ENCODE measurements around the gene CYP2S1. TPM values are rescaled to one million over a fixed set of nuclear protein-coding genes. Genes with fewer than 3 reads are reported as not detected.
"Not testable (repeated sequence)": the region's sequence is repeated elsewhere in the genome, so short reads cannot be mapped to it uniquely, and the experiment has no call there.

Gene CYP2S1
- polyA plus RNA-seq, 1 donor = 0.52 TPM

GRCh38 chr19:41225238-41226052 lies 32.4 kb downstream of the CYP2S1 start:
- DNase-seq = peak; percentile 61

DNA sequence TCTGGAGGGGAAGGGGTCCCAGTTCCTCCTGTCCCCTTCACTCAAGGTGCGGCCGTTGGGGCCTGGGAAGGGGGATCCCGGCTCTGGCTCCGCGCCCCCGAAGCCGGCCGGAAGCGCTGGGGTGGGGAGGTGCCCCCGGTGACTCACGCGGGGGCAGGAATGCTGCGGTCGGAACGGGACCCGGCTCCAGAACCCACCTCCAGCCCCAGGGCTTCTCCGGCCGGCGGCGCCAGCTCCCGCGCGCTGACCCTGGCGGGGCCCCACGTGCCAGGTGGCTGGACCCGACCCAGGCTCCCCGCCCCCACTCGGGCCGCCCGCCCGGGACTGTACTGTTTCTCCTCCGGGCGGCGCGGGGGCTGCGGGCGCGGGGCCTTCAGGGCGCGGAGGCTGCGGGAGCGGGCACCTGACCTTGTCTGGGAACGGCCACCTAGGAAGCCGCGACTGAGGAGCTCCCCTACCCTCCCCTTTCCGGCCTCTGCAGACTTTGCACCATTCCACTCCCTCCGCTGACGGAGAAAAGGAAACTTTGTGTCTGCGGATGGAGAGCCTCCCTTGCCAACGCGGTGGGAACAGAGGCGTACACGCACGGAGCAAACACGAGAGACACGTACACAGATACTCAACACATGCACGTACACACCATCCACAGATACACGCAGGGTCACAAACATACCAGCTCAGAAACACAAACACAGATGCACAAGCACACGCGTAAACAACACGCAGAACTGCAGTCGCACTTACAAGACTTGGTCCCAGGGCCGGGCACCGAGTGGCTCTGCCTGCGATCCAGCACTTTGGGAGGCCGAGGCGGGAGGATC lies 33.2 kb downstream of the CYP2S1 start:
- peak; percentile 62 for DNase-seq

GRCh38 chr19:41226874-41227390 lies 33.9 kb downstream of the CYP2S1 start:
- no peak for DNase-seq

DNA sequence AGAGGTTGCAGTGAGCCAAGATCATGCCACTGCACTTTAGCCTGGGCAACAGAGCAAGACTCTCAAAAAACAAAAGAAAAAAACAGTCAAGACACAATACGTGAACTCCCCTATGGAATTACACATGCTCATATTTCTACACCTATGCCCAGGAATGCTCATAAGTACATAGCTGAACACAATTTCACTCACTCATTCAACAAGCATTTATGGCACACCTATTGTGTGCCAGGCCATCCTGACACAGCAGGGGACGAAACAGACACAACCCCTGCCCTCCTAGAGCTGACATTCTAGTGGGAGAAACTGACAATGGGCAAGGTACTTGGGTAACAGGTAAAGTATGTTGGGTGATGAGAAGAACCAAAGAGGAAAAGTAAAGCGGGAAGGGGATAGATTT lies 35.5 kb downstream of the CYP2S1 start:
- no peak for DNase-seq

DNA sequence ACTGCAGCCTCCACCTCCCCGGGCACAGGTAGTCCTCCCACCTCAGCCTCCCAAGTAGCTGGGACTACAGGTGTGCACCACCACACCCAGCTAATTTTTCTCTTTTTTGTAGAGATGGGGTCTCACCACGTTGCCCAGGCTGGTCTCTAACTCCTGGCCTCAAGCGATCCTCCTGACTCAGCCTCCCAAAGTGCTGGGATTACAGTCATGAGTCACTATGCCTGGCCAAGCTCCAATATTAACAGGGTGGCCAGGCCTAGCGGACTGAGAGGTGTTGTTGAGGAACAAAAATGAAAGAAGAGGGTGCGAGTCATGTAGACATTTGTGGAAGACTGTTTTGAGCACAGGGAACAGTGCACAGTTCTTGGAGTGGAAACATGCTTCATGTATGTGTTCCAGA lies 36.3 kb downstream of the CYP2S1 start:
- not testable (repeated sequence) for DNase-seq

DNA sequence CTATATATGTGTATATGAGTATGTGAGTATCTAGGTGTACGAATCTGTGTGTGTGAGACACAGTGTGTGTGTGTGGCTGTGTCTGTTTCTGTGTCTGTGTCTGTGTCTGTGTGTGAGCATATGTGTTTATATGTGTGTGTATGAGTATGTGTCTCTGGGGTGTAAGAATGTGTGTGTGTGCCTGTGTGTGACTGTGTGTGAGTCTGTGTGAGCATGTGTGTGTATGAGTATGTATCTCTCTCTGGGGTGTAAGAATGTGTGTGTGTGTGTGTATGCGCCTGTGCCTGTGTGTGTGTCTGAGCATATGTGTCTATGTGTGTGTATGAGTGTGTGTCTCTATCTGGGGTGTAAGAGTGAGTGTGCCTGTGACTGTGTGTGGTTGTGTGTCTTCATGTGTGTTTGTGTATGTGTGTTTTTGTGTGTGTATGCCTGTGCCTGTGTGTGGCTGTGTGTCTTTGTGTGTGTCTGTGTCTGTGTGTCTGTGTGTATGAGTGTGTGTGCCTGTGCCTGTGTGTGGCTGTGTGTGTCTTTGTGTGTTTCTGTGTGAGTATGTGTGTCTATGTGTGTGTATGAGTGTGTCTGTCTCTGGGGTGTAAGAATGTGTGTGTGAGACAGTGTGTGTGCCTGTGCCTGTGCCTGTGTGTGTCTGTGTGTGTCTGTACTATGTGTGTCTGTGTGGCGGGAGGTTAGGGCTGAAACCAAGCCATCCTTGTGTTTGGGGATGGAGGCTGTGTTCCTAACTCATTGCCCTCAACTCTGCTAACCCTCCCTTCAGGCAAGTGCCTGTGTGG lies 37.2 kb downstream of the CYP2S1 start:
- no peak for DNase-seq

DNA sequence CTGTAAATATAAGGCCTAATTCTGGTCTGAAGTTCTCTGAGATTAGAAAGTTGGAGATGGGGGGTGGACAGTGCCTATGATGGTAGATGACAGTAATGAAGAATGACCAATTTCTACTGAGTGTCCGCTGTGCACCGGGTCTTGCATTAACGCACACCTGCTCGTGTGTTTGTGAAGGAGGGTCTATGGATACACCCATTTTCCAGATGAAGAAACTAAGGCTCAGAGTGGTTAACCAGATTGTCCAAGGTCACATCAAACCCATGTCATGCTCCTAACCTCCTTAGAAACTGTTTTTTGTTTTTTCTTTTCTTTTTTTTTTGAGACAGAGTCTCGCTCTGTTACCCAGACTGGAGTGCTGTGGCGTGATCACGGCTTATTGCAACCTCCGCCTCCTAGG lies 39.7 kb downstream of the CYP2S1 start:
- DNase-seq = no peak

GRCh38 chr19:41233748-41234240 lies 40.8 kb downstream of the CYP2S1 start:
- no peak for DNase-seq

- DNase-seq = no peak
These were observed 41.6 kb downstream of the CYP2S1 start for GRCh38 chr19:41234512-41235168.

GRCh38 chr19:41235480-41235879 lies 42.5 kb downstream of the CYP2S1 start:
- no peak for DNase-seq

GRCh38 chr19:41238244-41238643 lies 45.2 kb downstream of the CYP2S1 start:
- no peak for DNase-seq

DNA sequence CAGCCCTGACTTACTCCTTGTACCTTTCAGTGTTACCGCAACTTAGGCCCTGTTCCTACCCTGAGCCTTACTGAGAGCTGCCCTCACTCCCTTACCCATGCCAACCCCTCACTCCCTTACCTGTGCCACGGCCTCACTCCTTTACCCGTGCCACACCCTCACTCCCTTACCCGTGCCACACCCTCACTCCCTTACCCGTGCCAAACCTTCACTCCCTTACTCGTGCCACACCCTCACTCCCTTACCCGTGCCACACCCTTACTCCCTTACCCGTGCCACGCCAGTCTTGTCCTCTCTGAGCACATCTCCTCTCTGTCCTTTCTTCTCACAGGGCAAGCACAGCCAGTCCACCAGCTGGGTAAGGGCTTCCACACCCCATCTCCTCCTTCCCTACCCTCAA lies 46.3 kb downstream of the CYP2S1 start:
- no peak for DNase-seq

- no peak for DNase-seq
These were observed 47.0 kb downstream of the CYP2S1 start for GRCh38 chr19:41239961-41240574.

- DNase-seq = no peak
These were observed 48.8 kb downstream of the CYP2S1 start for GRCh38 chr19:41241859-41242258.

DNA sequence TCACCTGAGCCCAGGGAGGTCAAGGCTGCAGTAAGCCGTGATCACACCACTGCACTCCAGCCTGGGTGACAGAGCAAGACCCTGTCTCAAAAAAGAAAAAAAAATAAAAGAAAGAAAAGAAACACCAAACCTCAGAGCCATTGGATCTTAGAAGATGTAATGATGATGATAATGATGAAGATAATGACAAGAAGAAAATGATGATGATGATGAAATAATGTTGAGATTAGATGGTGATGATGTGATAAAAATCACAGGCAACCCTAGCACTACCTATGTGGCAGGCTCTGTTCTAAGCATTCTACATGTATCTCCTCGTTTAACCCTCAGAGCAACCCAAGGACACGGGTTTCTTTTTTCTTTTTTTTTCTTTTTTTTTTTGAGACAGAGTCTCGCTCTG lies 51.1 kb downstream of the CYP2S1 start:
- no peak for DNase-seq

GRCh38 chr19:41245843-41246242 lies 52.8 kb downstream of the CYP2S1 start:
- no peak for DNase-seq

- no peak for DNase-seq
These were observed 55.9 kb downstream of the CYP2S1 start for GRCh38 chr19:41248895-41249294.

- no peak for DNase-seq
These were observed 56.8 kb downstream of the CYP2S1 start for GRCh38 chr19:41249707-41250423.

GRCh38 chr19:41253660-41254059 lies 60.6 kb downstream of the CYP2S1 start:
- no peak for DNase-seq

- DNase-seq = no peak
These were observed 62.2 kb downstream of the CYP2S1 start for GRCh38 chr19:41255171-41255570.

Measured in left kidney (tissue), 2 donors.